Thyroid gland (tissue), 4 donors: ENCODE measurements around the gene MYRFL. TPM values are rescaled to one million over a fixed set of nuclear protein-coding genes. Genes with fewer than 3 reads are reported as not detected.

Source experiments
- DNase-seq, 2 donors: peaks; one replicate each; pipeline ENCODE4 v3.0.0-alpha.2; 2019
- H3K27ac ChIP-seq, 3 donors: fragments of 200-600 bp; sonication (generic); 1 replicate in 2 of 3; 2 replicates in 1 of 3; pipeline ENCODE4 v1.5.1; 2016 to 2019; ENCODE audit warnings: mild to moderate bottlenecking in 1 of 3, moderate library complexity in 1 of 3
- H3K27me3 ChIP-seq: fragments of 200-600 bp; sonication (generic); one replicate; pipeline ENCODE4 v1.5.1; 2019
- H3K36me3 ChIP-seq, 2 donors: fragments of 200-600 bp; sonication (generic); one replicate each; pipeline ENCODE4 v1.5.1; 2016 to 2019
- H3K4me1 ChIP-seq, 2 donors: fragments of 200-600 bp; sonication (generic); one replicate each; pipeline ENCODE4 v1.5.1; 2017 to 2019
- H3K4me3 ChIP-seq, 3 donors: fragments of 200-600 bp; sonication (generic); replicated peaks in 1 of 3; 1 replicate in 2 of 3; 2 replicates in 1 of 3; pipeline ENCODE4 v1.5.1; 2016; ENCODE audit warnings: mild to moderate bottlenecking in 1 of 3
- H3K9me3 ChIP-seq: fragments of 200-600 bp; sonication (generic); one replicate; pipeline ENCODE4 v1.5.1; 2017
- CTCF ChIP-seq, 6 experiments: fragments of 200-600 bp in 3 of 6; fragments of 450-650 bp in 3 of 6; sonication (generic) in 3 of 6; IDR thresholded peaks; one replicate each; pipeline ENCODE4 v1.5.1; 2016 to 2019; ENCODE audit warnings: antibody characterized with exemption in 6 of 6, mild to moderate bottlenecking in 2 of 6, inconsistent platforms in 1 of 6, moderate library complexity in 1 of 6
- POLR2A ChIP-seq, 2 donors: fragments of 450-650 bp; IDR thresholded peaks; one replicate each; pipeline ENCODE4 v1.6.1; 2017; ENCODE audit warnings: antibody characterized with exemption in 2 of 2, mild to moderate bottlenecking in 2 of 2, moderate library complexity in 1 of 2
- WGBS, 2 donors: methylation state at CpG; one replicate each; pipeline ENCODE4 v1.1.5; 2017; 5-methylcytosine and 5-hydroxymethylcytosine counted together
- intact Hi-C: fragments of 100-400 bp; cut with DNase I; formaldehyde crosslinking; loops from one replicate; pipeline ENCODE4 v1.15.1; 2023
- total RNA-seq, 4 donors: library from RNA; depleted of rRNA; stranded (reverse); fragments of >200 nt; gene quantifications; one replicate each; pipeline ENCODE4 v1.2.3, GENCODE V29; 2016

Gene MYRFL
- total RNA-seq, 4 donors from 2014 or later = 0.40 TPM; not detected in 3

GRCh38 chr12:69994724-69995173 lies 169.7 kb downstream of the MYRFL start:
- 71 to 74% methylated on average over 6 of the region's 6 CpGs for WGBS, 2 donors
- intact Hi-C loops = no loop called here
- DNase-seq = no peak

GRCh38 chr12:69996241-69996640 lies 171.2 kb downstream of the MYRFL start:
- no peaks in the 10 kb centered on the region for H3K36me3 ChIP-seq
- intact Hi-C loops = no loop called here

More at GRCh38 chr12:69994724-69995173, 169.7 kb downstream of the MYRFL start:
- Histone ChIP-seq H3K4me1 (no peaks in the 10 kb centered on the region), H3K27me3 (no peaks in the 10 kb centered on the region), H3K4me3 (no peak overlapping the region), H3K27ac (no peak overlapping the region), H3K36me3 (no peaks in the 10 kb centered on the region), H3K9me3 (no peaks in the 10 kb centered on the region)
- TF ChIP-seq CTCF (IDR thresholded peaks at IDR 0.05) (no peak), POLR2A (IDR thresholded peaks at IDR 0.05) (no peak)

DNA sequence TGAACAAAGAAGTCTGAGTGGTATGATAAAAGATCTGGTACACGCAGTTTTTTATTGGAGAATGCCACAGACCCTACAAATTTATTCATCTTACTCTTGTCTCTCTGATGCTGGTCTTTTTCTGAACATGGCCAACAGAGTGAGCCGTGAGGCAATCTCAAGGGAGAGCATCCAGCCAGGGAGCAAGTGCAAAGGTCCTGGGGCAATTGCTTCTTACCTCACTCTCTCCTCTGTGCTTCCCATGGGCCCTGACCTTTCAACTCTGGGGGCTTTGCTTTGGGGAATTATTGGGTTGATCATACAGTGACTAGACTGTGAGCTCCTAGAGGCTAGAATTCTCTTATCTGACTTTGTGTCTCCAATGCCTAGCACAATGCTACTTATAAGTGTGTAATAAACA lies 171.7 kb downstream of the MYRFL start:
- 87 to 93% methylated on average over 2 of the region's 2 CpGs for WGBS, 2 donors
- DNase-seq = no peak
- no peaks in the 10 kb centered on the region for H3K4me1 ChIP-seq
- intact Hi-C loops = no loop called here
- H3K36me3 ChIP-seq = no peaks in the 10 kb centered on the region
- H3K9me3 ChIP-seq = no peaks in the 10 kb centered on the region
- TF ChIP-seq CTCF (IDR thresholded peaks at IDR 0.05) = no peak
- no peak overlapping the region for H3K27ac ChIP-seq
- no peaks in the 10 kb centered on the region for H3K27me3 ChIP-seq
- no peak overlapping the region for H3K4me3 ChIP-seq

More at GRCh38 chr12:69996241-69996640, 171.2 kb downstream of the MYRFL start:
- whole genome bisulfite sequencing, 2 donors = 90 to 95% methylated on average over 2 of the region's 2 CpGs
- DNase-seq = no peak
- Histone ChIP-seq H3K9me3 (no peaks in the 10 kb centered on the region), H3K4me3 (no peak overlapping the region), H3K27me3 (no peaks in the 10 kb centered on the region), H3K4me1 (no peaks in the 10 kb centered on the region), H3K27ac (no peak overlapping the region)
- no peak for TF ChIP-seq POLR2A (IDR thresholded peaks at IDR 0.05)
- TF ChIP-seq CTCF (IDR thresholded peaks at IDR 0.05) = no peak

- Histone ChIP-seq H3K4me3 (no peak overlapping the region), H3K27me3 (no peaks in the 10 kb centered on the region), H3K4me1 (peaks cover 6 to 9% of the 10 kb centered on the region in 2 donors), H3K9me3 (no peaks in the 10 kb centered on the region), H3K27ac (no peak overlapping the region), H3K36me3 (no peaks in the 10 kb centered on the region)
- WGBS, 2 donors = 93 to 96% methylated on average over 11 of the region's 11 CpGs
- no peak for DNase-seq
- intact Hi-C loops = no loop called here
- TF ChIP-seq POLR2A (IDR thresholded peaks at IDR 0.05) = no peak
- TF ChIP-seq CTCF (IDR thresholded peaks at IDR 0.05) = no peak
Measured at GRCh38 chr12:69998011-69998410, 173.0 kb downstream of the MYRFL start.

GRCh38 chr12:69998922-69999321 lies 173.9 kb downstream of the MYRFL start:
- Histone ChIP-seq H3K9me3 (no peaks in the 10 kb centered on the region), H3K36me3 (no peaks in the 10 kb centered on the region), H3K4me3 (no peak overlapping the region), H3K27ac (no peak overlapping the region), H3K4me1 (peaks cover 6 to 9% of the 10 kb centered on the region in 2 donors), H3K27me3 (no peaks in the 10 kb centered on the region)
- TF ChIP-seq CTCF (IDR thresholded peaks at IDR 0.05) (no peak), POLR2A (IDR thresholded peaks at IDR 0.05) (no peak)
- no peak for DNase-seq
- WGBS, 2 donors = 99% methylated on average over 2 of the region's 2 CpGs
- intact Hi-C loops = no loop called here
